ENCODE measurements around the gene ERICH2. TPM values are rescaled to one million over a fixed set of nuclear protein-coding genes. Genes with fewer than 3 reads are reported as not detected.

Gene ERICH2
- total RNA-seq, 1 donor from 2014 or later, result 2.6 TPM

GRCh38 chr2:170823898-170824215 is 53.7 kb downstream of the ERICH2 start:
- no peak overlapping the region for H3K27ac Mint-ChIP-seq (ENCODE audit: unreplicated experiment)
- H3K4me3 Mint-ChIP-seq (ENCODE audit: unreplicated experiment), result peak overlapping the region; percentile 19
- DNase-seq (ENCODE audit: low spot score), result no peak
- no peaks in the 10 kb centered on the region for H3K9me3 Mint-ChIP-seq (ENCODE audit: low read depth)
- H3K4me1 Mint-ChIP-seq (ENCODE audit: low read depth), result peaks cover 23% of the 10 kb centered on the region
- peaks cover 77% of the 10 kb centered on the region for H3K27me3 Mint-ChIP-seq (ENCODE audit: low read depth)
- H3K36me3 Mint-ChIP-seq (ENCODE audit: low read depth), result no peaks in the 10 kb centered on the region
- TF ChIP-seq CTCF (IDR thresholded peaks at IDR 0.05), result no peak

GRCh38 chr2:170824526-170825015 is 54.4 kb downstream of the ERICH2 start:
- H3K4me3 Mint-ChIP-seq (ENCODE audit: unreplicated experiment), result no peak overlapping the region
- no peak overlapping the region for H3K27ac Mint-ChIP-seq (ENCODE audit: unreplicated experiment)
- no peak for TF ChIP-seq CTCF (IDR thresholded peaks at IDR 0.05)
- no peak for DNase-seq (ENCODE audit: low spot score)
- H3K36me3 Mint-ChIP-seq (ENCODE audit: low read depth), result no peaks in the 10 kb centered on the region
- H3K27me3 Mint-ChIP-seq (ENCODE audit: low read depth), result peaks cover 76% of the 10 kb centered on the region
- peaks cover 22% of the 10 kb centered on the region for H3K4me1 Mint-ChIP-seq (ENCODE audit: low read depth)
- no peaks in the 10 kb centered on the region for H3K9me3 Mint-ChIP-seq (ENCODE audit: low read depth)

GRCh38 chr2:170827841-170828532 is 57.8 kb downstream of the ERICH2 start:
- H3K27ac Mint-ChIP-seq (ENCODE audit: unreplicated experiment), result no peak overlapping the region
- H3K4me1 Mint-ChIP-seq (ENCODE audit: low read depth), result peaks cover under 1% of the 10 kb centered on the region
- no peak for TF ChIP-seq CTCF (IDR thresholded peaks at IDR 0.05)
- no peak overlapping the region for H3K4me3 Mint-ChIP-seq (ENCODE audit: unreplicated experiment)
- no peaks in the 10 kb centered on the region for H3K9me3 Mint-ChIP-seq (ENCODE audit: low read depth)
- DNase-seq (ENCODE audit: low spot score), result no peak
- no peaks in the 10 kb centered on the region for H3K36me3 Mint-ChIP-seq (ENCODE audit: low read depth)
- peaks cover 62% of the 10 kb centered on the region for H3K27me3 Mint-ChIP-seq (ENCODE audit: low read depth)

- Mint-ChIP-seq H3K27me3 (ENCODE audit: low read depth) (peaks cover 64% of the 10 kb centered on the region), H3K36me3 (ENCODE audit: low read depth) (no peaks in the 10 kb centered on the region), H3K4me3 (ENCODE audit: unreplicated experiment) (no peak overlapping the region), H3K9me3 (ENCODE audit: low read depth) (no peaks in the 10 kb centered on the region), H3K4me1 (ENCODE audit: low read depth) (no peaks in the 10 kb centered on the region), H3K27ac (ENCODE audit: unreplicated experiment) (no peak overlapping the region)
- TF ChIP-seq CTCF (IDR thresholded peaks at IDR 0.05), result no peak
- no peak for DNase-seq (ENCODE audit: low spot score)
Observed at GRCh38 chr2:170828533-170828916, 58.3 kb downstream of the ERICH2 start.

GRCh38 chr2:170829036-170829435 is 58.9 kb downstream of the ERICH2 start:
- TF ChIP-seq CTCF (IDR thresholded peaks at IDR 0.05), result no peak
- H3K4me3 Mint-ChIP-seq (ENCODE audit: unreplicated experiment), result no peak overlapping the region
- no peaks in the 10 kb centered on the region for H3K36me3 Mint-ChIP-seq (ENCODE audit: low read depth)
- no peaks in the 10 kb centered on the region for H3K9me3 Mint-ChIP-seq (ENCODE audit: low read depth)
- peaks cover 60% of the 10 kb centered on the region for H3K27me3 Mint-ChIP-seq (ENCODE audit: low read depth)
- DNase-seq (ENCODE audit: low spot score), result no peak
- no peak overlapping the region for H3K27ac Mint-ChIP-seq (ENCODE audit: unreplicated experiment)
- H3K4me1 Mint-ChIP-seq (ENCODE audit: low read depth), result no peaks in the 10 kb centered on the region

All from chondrocyte (in vitro differentiated cells).